H1 (cell line): ENCODE measurements around the gene PARM1. TPM values are rescaled to one million over a fixed set of nuclear protein-coding genes. Genes with fewer than 3 reads are reported as not detected.

Experiments used
- ASH2L ChIP-seq: fragments of 200-600, 300-600 bp; sonication (generic); IDR thresholded peaks from one replicate; pipeline ENCODE4 v1.7.1; 2017; ENCODE audit warnings: low read length
- BACH1 ChIP-seq: IDR thresholded peaks from 2 replicates; pipeline ENCODE4 v1.6.1; 2012; ENCODE audit warnings: low read length, improper control_type of control experiment
- CHD7 ChIP-seq: fragments of 300-600 bp; sonication (generic); IDR thresholded peaks from 2 replicates; pipeline ENCODE4 v1.7.1; 2012; ENCODE audit warnings: low read length, moderate library complexity, mild to moderate bottlenecking, inconsistent platforms; ENCODE audit not compliant: insufficient replicate concordance
- E2F6 ChIP-seq: IDR thresholded peaks from 2 replicates; pipeline ENCODE4 v1.6.1; 2012; ENCODE audit warnings: inconsistent platforms
- RXRA ChIP-seq: IDR thresholded peaks from 2 replicates; pipeline ENCODE4 v1.6.1; 2011; ENCODE audit warnings: low read depth, mild to moderate bottlenecking, low read length, moderate library complexity; ENCODE audit not compliant: insufficient read depth
- TAF7 ChIP-seq: optimal IDR thresholded peaks from 2 replicates; pipeline ENCODE3; 2011; ENCODE audit warnings: low read depth, mild to moderate bottlenecking, inconsistent platforms, low read length, moderate library complexity, borderline replicate concordance
- YY1 ChIP-seq: IDR thresholded peaks from 2 replicates; pipeline ENCODE4 v1.6.1; 2011; ENCODE audit warnings: low read depth, mild to moderate bottlenecking, low read length
- polyA plus RNA-seq, 7 experiments: library from polyadenylated mRNA; depleted of rRNA in 3 of 7; stranded (reverse) in 5 of 7; unstranded in 2 of 7; fragments of >200 nt in 5 of 7; fragments of 200-250 nt in 2 of 7; gene quantifications; 1 replicate in 5 of 7; 2 replicates in 1 of 7; 4 replicates in 1 of 7; pipeline versions ENCODE4 v1.2.1 to v1.2.3, GENCODE V29; 2011 to 2013; ENCODE audit warnings: missing spikeins in 2 of 7, mixed read lengths in 2 of 7
- total RNA-seq: library from RNA; stranded (reverse); fragmentation: NEBNext Ultra II Directional; extraction: Animal tissue kit (Norgen Biotek cat#: 25700); gene quantifications from 2 replicates; pipeline ENCODE4 v1.2.1, GENCODE V29; 2021

PARM1 gene
- total and polyA plus RNA-seq, 2 of the 8 experiments (the other 6 are each of a cell fraction or from before 2014, with no cell fraction given) = 2.0 to 5.3 TPM

GRCh38 chr4:74971862-74972261 is 38.9 kb downstream of the PARM1 start (continued):
- no peak for TF ChIP-seq YY1
- no peak for TF ChIP-seq E2F6
- no peak for TF ChIP-seq CHD7
- TF ChIP-seq TAF7 = no peak
- no peak for TF ChIP-seq ASH2L
- TF ChIP-seq BACH1 = no peak
- no peak for TF ChIP-seq RXRA
